PC-3 (cell line): ENCODE measurements around the gene PRUNE2.

Experiments
- EZH2 ChIP-seq: fragments of 300-600 bp; sonication (generic); IDR thresholded peaks from one replicate; pipeline ENCODE4 v1.6.1; 2017; ENCODE audit warnings: antibody characterized with exemption, mild to moderate bottlenecking, low read length; ENCODE audit not compliant: unreplicated experiment
- EZH2phosphoT487 ChIP-seq: fragments of 300-600 bp; sonication (generic); IDR thresholded peaks from 2 replicates; pipeline ENCODE4 v1.6.1; 2018; ENCODE audit warnings: mild to moderate bottlenecking, antibody characterized with exemption, low read length, borderline replicate concordance
- TF ChIP-seq, protein P1 (sequence below): fragments of 300-600 bp; sonication (generic); conservative IDR thresholded peaks from 2 replicates; pipeline ENCODE4 v1.5.1; 2017; ENCODE audit warnings: antibody characterized with exemption, low read depth, mild to moderate bottlenecking, low read length

DNA sequence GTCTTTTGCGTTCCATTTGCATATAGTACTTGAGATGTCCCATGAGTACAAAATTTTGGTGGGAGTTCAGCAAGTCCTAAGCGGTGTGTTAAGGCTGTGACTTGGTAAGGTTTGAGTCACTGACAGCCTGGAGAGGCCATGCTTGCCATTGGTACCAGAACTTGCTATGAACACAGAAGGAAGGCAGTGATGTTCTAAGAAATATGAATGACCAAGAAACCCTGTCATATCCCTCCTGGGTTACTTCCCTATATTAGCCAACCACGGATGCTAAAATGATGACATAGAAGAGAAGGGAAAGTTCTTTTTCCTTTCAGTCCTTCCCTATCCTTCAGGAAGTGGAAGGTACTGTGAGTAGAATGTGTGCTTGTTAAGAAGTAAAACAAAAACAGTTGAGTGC, 310.3 kb downstream of the PRUNE2 start:
- TF ChIP-seq, protein P1, sequence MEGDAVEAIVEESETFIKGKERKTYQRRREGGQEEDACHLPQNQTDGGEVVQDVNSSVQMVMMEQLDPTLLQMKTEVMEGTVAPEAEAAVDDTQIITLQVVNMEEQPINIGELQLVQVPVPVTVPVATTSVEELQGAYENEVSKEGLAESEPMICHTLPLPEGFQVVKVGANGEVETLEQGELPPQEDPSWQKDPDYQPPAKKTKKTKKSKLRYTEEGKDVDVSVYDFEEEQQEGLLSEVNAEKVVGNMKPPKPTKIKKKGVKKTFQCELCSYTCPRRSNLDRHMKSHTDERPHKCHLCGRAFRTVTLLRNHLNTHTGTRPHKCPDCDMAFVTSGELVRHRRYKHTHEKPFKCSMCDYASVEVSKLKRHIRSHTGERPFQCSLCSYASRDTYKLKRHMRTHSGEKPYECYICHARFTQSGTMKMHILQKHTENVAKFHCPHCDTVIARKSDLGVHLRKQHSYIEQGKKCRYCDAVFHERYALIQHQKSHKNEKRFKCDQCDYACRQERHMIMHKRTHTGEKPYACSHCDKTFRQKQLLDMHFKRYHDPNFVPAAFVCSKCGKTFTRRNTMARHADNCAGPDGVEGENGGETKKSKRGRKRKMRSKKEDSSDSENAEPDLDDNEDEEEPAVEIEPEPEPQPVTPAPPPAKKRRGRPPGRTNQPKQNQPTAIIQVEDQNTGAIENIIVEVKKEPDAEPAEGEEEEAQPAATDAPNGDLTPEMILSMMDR = no peak
- TF ChIP-seq EZH2 = no peak
- TF ChIP-seq EZH2phosphoT487 = no peak
